ENCODE measurements around the gene PAX5.

PAX5 gene

DNA sequence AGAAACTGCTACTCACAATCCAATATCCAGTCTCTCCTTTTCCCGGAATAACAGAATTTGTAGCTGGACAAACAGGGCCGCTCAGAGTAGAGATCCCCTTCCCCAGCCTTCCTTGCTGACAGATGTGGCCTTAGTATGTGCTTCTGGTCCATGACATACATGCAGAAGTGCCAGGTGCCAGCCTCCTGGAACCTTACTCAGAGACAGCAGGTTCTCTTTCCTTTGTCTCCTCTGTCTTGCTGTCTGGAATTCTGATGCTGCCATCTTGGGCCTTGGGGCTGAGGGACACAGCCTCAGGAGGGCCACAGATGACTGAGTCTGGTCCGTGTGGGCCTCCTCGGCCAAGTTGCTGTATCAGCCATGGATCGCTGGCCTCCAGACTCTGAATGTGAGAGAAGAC, 210.1 kb downstream of the PAX5 start:
- DNase-seq = no peak

DNA sequence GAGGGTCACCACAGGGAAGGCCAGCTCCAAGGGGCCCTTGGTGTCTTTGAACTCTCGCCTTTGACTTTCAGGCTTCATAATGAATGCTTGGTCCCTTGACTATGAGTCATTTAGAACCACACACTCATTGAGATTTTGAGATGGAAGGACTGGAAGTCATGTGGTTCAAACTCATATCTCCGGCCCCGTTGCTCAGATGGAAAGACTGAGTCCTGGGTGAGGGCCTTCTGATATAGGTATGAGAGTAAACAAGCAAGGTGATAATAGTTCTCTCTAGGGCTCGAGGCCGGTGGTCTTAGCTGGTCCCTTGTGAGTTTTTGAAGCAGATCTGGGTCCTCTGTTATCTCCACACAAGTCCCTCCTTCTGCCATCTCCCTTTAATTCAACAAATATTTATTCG, 210.6 kb downstream of the PAX5 start:
- DNase-seq = no peak

GRCh38 chr9:36822201-36822600, 211.9 kb downstream of the PAX5 start:
- no peak for DNase-seq

- DNase-seq = no peak
These were observed 213.6 kb downstream of the PAX5 start for GRCh38 chr9:36820392-36820861.

GRCh38 chr9:36818965-36819870, 214.8 kb downstream of the PAX5 start:
- peak; percentile 70 for DNase-seq

GRCh38 chr9:36818242-36818938, 215.7 kb downstream of the PAX5 start:
- DNase-seq = peak; percentile 50

GRCh38 chr9:36817160-36817834, 216.8 kb downstream of the PAX5 start:
- DNase-seq = no peak

DNA sequence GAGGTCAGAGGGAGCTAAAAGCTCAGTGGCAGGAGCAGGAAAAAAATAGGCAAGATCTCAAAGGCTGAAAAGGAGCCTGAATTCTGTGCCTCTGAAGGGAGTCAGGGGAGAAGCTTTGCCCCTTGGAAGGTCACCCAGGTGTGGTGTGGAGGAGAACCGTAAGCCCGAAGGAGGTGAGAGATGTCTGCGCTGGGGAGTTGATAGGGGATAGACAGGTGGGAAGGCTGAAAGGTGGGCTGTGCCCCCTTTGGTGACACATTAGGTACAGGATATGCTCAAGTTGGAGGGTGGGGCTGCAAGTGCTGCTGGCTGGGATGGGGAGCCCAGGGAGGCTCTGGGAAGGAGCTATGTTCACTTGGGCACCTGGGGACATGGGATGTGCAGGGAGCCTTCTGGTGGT, 217.7 kb downstream of the PAX5 start:
- no peak for DNase-seq

DNA sequence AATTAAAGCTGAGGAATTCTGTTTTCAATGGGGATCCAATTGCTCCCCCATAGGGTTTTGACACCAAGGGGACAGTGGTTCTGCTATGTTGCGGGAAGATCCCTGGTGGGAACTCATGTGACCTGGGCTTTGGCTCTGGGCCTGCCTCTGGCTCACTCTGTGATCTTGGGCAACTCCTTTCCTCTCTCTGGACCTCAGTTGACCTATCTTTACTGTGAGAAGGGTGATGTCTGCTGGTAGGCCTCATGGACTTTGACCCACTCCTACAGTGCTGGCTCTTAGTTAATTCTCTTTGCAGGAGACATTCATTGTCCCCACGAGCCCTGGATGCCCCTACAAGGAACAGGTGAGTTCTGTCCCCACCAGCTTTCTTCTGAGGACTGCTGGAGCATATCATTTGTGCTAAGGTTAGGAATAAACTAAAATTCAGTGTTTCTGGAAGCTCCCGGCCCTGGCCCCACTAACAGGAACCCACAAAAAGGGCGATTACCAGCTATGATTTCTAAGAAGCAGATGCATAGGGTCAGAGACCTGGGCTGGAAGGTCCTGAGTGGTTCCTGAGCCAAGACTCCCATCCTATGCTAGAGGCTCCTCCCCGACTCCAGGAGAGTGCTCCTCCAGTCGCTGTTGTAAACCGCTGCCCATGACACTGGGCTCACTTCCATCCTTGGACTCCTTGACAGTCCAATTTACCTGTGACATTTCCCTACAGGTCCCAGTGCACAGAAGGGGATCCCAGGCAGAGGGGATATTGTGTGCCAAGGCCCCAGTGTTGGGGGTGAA, 218.3 kb downstream of the PAX5 start:
- no peak for DNase-seq

GRCh38 chr9:36815023-36815422, 219.0 kb downstream of the PAX5 start:
- DNase-seq = no peak

- no peak for DNase-seq
These were observed 220.9 kb downstream of the PAX5 start for GRCh38 chr9:36813154-36813553.

GRCh38 chr9:36812556-36812955, 221.5 kb downstream of the PAX5 start:
- no peak for DNase-seq

DNA sequence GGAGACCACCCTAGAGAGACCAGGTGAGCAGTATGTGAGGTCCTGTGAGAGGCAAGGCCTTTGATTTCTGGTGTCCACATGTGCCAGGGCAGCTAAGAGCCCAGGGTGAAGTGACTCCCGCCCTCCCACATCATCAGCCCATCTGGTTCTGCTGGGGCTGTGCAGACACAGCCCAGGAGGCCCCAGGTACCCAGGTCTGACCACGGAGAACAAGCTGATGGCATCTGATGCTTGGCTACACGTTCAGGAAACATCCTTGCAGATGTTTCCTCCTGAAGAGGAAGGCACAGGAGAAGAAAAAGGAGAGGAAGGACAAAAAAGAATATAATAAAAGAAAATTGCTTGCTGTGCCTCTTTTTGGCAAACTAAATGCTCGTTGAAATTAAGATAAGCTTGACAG, 225.8 kb downstream of the PAX5 start:
- DNase-seq = no peak

DNA sequence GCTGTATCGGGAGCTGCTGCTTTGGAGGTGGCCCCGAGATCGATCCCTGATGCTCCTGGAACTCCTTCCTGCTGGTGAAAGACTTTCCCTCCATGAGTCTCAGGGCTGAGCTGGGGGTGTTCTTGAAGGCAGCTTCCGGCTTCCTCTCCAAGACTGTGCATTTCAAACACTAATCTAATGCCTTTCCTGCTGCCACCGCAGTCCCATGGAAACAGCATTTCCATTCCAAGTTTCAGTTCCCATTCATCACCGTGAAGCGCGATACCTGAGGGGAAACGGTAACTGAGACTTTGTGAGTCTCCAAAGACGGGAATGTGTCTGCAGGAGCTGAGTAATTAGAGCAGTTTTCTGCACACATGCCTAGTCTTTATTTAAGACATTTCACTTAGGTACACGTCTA, 230.1 kb downstream of the PAX5 start:
- DNase-seq = no peak

GRCh38 chr9:36802201-36802920, 231.7 kb downstream of the PAX5 start:
- no peak for DNase-seq

DNA sequence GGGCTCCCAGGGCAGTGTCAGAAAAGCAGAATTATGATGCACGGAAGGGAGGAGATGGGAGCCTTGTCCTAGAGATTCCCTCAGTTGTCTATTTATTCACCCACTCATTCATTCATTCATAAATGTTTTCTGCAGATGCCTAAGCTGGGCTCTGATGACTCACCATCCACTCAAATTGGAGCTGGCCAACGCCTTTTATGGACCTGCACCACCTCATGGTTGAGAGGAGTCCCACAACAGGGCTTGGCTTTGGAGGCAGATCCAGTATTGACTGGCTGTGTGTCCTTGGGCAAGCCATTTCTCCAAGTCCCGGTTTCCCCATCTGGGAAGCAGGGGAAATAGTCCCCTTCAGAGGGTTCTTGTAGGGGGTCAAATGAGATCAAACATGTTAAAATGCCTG, 233.6 kb downstream of the PAX5 start:
- DNase-seq = no peak

GRCh38 chr9:36798350-36799065, 235.6 kb downstream of the PAX5 start:
- peak; percentile 78 for DNase-seq

DNA sequence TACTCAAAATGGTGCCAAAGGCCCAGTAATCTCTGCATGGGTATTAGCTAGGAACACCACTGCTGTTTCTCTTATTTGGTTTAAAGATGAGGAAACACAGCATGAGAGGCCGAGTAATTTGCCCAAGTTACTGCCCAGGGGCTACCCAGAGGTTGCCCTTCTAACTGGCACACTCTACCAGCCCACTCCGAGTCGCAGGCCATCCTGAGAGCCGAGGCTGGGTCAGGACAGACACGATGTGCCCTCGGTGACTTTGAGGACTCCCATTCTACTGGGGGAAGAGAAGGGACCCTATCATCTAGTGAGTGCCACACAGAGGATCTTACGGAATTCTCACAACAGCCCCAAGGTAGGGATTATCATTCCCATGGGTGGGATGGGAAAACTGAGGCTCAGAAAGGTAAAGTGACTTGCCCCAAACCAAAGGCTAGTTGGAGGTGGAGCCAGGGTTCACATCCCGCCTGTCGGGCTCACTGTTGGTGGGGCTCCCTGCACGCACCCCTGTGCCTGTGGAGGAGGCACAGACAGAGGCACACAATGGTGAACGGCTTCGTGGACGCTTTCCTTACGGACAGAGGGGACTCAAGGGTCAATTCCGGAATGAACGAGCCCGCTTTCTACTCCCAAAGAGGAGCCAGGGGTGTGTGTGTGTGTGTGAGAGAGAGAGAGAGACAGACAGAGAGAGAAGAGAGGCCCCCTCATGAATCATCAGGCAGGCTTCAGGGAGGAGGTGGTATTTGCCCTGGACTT, 236.4 kb downstream of the PAX5 start:
- DNase-seq = no peak

DNA sequence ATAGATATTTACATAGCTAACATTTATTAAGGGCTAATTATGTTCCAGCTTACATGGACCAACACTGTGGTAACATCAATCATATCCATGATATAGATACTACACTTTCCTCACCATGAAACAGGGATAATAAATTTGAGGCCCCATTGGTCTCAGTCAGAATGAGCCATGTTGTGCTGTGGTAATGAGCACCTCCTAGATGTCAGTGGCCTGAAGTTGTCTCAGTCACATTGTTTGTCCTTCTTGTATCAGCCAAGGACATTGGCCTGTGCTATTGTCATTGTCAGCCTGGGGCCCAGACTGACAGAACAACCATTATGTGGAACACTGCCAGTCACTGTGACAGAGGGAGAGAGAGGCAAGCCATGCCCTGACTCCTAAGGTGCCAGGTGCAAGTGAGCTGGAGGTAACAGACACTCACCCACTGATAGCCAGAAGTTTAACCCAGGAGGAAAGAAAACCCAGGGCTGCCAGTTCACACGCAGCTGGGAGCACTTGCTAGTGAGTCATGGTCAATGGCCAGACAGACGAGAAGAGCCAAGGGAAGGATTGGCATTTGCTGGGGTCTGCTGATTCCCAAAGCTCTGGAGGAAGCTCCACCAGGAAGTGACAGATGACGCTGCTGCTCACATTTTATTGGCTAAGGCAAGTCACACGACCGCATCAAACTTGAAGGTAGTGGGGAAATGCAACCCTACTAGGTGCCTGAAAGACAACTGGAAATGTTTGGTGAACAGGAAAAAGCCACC, 237.2 kb downstream of the PAX5 start:
- no peak for DNase-seq

DNA sequence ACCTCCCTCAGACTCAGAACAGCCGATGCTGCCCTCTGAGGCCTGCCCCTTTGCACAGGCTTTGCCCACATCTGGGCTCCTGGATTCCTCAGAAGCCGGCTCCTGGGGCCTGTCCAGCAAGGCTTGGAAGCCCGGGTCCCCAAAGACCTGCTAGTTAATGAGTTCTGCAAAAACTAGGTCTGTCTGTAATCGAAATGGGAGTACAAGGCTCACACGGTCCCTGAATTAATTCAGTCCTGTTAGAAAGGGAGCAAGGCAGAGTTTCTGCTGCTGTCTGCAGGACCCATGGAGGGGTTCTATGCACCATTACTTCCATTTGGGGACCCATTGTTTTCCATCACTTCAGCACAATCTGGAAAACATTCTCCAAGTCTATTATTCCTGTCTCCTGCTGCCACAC, 239.6 kb downstream of the PAX5 start:
- DNase-seq = no peak

Data from NCI-H82 (cell line).